GM12878 (cell line): Measurements from ENCODE around the gene RCAN2.

Experiments
- BACH1 ChIP-seq: fragments of 450-650 bp; IDR thresholded peaks from 2 replicates; pipeline ENCODE4 v1.6.1; 2017; ENCODE audit warnings: mild to moderate bottlenecking, borderline replicate concordance
- CTCF ChIP-seq, 3 experiments: IDR thresholded peaks in 2 of 3; conservative IDR thresholded peaks in 1 of 3; 2 replicates each; pipeline ENCODE4 v1.5.1; 2011; ENCODE audit warnings: low read depth in 3 of 3, low read length in 3 of 3, mild to moderate bottlenecking in 3 of 3, control low read depth in 2 of 3, moderate library complexity in 2 of 3, inconsistent platforms in 1 of 3, mixed read lengths in 1 of 3; ENCODE audit not compliant: control insufficient read depth in 2 of 3, insufficient read depth in 1 of 3; ENCODE audit errors: extremely low read depth in 1 of 3
- EP300 ChIP-seq, 2 experiments: fragments of 150-350 bp in 1 of 2; IDR thresholded peaks; 2 replicates each; pipeline ENCODE4 v1.6.1; 2011 to 2012; ENCODE audit warnings: low read depth in 2 of 2, low read length in 2 of 2, borderline replicate concordance in 1 of 2, improper control_type of control experiment in 1 of 2, inconsistent platforms in 1 of 2; ENCODE audit not compliant: control insufficient read depth in 1 of 2
- RFX5 ChIP-seq: IDR thresholded peaks from 2 replicates; pipeline ENCODE4 v1.6.1; 2011; ENCODE audit warnings: low read depth, low read length, improper control_type of control experiment
- SMC3 ChIP-seq: IDR thresholded peaks from 2 replicates; pipeline ENCODE4 v1.6.1; 2011; ENCODE audit warnings: low read length, improper control_type of control experiment, borderline replicate concordance
- SUZ12 ChIP-seq: fragments of 200-600 bp; sonication (generic); IDR thresholded peaks from one replicate; pipeline ENCODE4 v1.6.1; 2018; ENCODE audit warnings: antibody characterized with exemption, mild to moderate bottlenecking; ENCODE audit not compliant: unreplicated experiment

GRCh38 chr6:46378882-46379416 is 112.3 kb downstream of the RCAN2 start:
- TF ChIP-seq SMC3 (no peak), CTCF (IDR thresholded peaks at IDR 0.05 in 2 of 3, conservative IDR thresholded peaks at IDR 0.05 in 1 of 3; ENCODE audit: control insufficient read depth in 2 of 3, extremely low read depth in 1 of 3, insufficient read depth in 1 of 3, low read depth in 3 of 3, low read length in 3 of 3) (no peak), SUZ12 (no peak), BACH1 (no peak), EP300 (IDR thresholded peaks at IDR 0.05; ENCODE audit: borderline replicate concordance in 1 of 2, control insufficient read depth in 1 of 2, low read depth in 2 of 2, low read length in 2 of 2) (no peak), RFX5 (no peak)
